GM18858 (cell line): Measurements from ENCODE around the gene LRFN3.
A peak's percentile ranks its signal among the peaks of the same experiment; 100 is the strongest.
"Not testable (repeated sequence)": the region's sequence is repeated elsewhere in the genome, so short reads cannot be mapped to it uniquely, and the experiment has no call there.

Source experiments
- ATAC-seq: cut with Tn5 transposase; IDR thresholded peaks from one replicate; pipeline ENCODE4 v1.9.1; 2021; ENCODE audit not compliant: unreplicated experiment

The LRFN3 gene

GRCh38 chr19:35904311-35905068 lies 31.7 kb upstream of the LRFN3 start:
- no peak for ATAC-seq

GRCh38 chr19:35905178-35905727 lies 30.9 kb upstream of the LRFN3 start:
- ATAC-seq: no peak

GRCh38 chr19:35907377-35907745 lies 28.8 kb upstream of the LRFN3 start:
- ATAC-seq: no peak

- ATAC-seq: no peak
Measured at GRCh38 chr19:35908010-35908441, 28.1 kb upstream of the LRFN3 start, which contains the start of gene TYROBP. TSS of gene TYROBP (minus strand) at chr19:35908295. CDS start at chr19:35908228, 67 bp downstream.

GRCh38 chr19:35908973-35909683 lies 27.0 kb upstream of the LRFN3 start:
- no peak for ATAC-seq

GRCh38 chr19:35909684-35910035 lies 26.5 kb upstream of the LRFN3 start:
- ATAC-seq: no peak

GRCh38 chr19:35910355-35910754 lies 25.8 kb upstream of the LRFN3 start:
- not testable (repeated sequence) for ATAC-seq

- ATAC-seq: no peak
Measured at GRCh38 chr19:35911173-35911572, 25.0 kb upstream of the LRFN3 start.

GRCh38 chr19:35911790-35912189 lies 24.4 kb upstream of the LRFN3 start:
- ATAC-seq: no peak

GRCh38 chr19:35913589-35913988 lies 22.6 kb upstream of the LRFN3 start:
- no peak for ATAC-seq

GRCh38 chr19:35915443-35915842 lies 20.7 kb upstream of the LRFN3 start:
- ATAC-seq: no peak

GRCh38 chr19:35919306-35919705 lies 16.9 kb upstream of the LRFN3 start:
- no peak for ATAC-seq

- no peak for ATAC-seq
Measured at GRCh38 chr19:35921012-35921411, 15.2 kb upstream of the LRFN3 start.

- ATAC-seq: no peak
Measured at GRCh38 chr19:35925501-35925900, 10.7 kb upstream of the LRFN3 start.

GRCh38 chr19:35928507-35928906 lies 7.7 kb upstream of the LRFN3 start:
- ATAC-seq: no peak

GRCh38 chr19:35929876-35930275 lies 6.3 kb upstream of the LRFN3 start:
- no peak for ATAC-seq

GRCh38 chr19:35931161-35931873 lies 4.9 kb upstream of the LRFN3 start:
- ATAC-seq: peak; percentile 90

GRCh38 chr19:35931874-35932202 lies 4.3 kb upstream of the LRFN3 start:
- ATAC-seq: no peak

GRCh38 chr19:35932291-35932936 lies 3.8 kb upstream of the LRFN3 start:
- no peak for ATAC-seq

GRCh38 chr19:35936738-35937268 lies 629 bp downstream of the LRFN3 start:
- no peak for ATAC-seq
